K562 (cell line): Measurements from ENCODE around the gene ZCWPW1. TPM values are rescaled to one million over a fixed set of nuclear protein-coding genes. Genes with fewer than 3 reads are reported as not detected.

Experiments used
- ATAC-seq: fragments of 200-7000 bp; cut with Tn5 transposase; 3 replicates; pipeline ENCODE4 v1.9.1; 2020; ENCODE audit warnings: moderate library complexity
- BruUV-seq: library from RNA; stranded (reverse); fragments of 400-500 nt; replicated peaks from 2 replicates; lab custom pipeline; 2021; lab: Mats Ljungman, UMichigan
- CTCF ChIA-PET: fragments of 300-600 bp; formaldehyde crosslinking; extraction: SDS; loops from one replicate; lab custom pipeline; 2021; ENCODE audit warnings: low intra/inter-chr PET ratio; lab: Yijun Ruan, JAX
- POLR2A ChIA-PET: fragments of 300-600, 350-650 bp; sonication (Branson Sonifier 250); formaldehyde crosslinking; extraction: SDS; loops from one replicate; lab custom pipeline; 2021; ENCODE audit warnings: antibody characterized with exemption, inconsistent platforms; lab: Yijun Ruan, JAX
- DNase-seq, 4 experiments: peaks; one replicate each; pipeline versions ENCODE4 v3.0.0 to v3.0.0-alpha.2; 2011 to 2018; ENCODE audit warnings: low spot score in 3 of 4, mixed read lengths in 3 of 4; ENCODE audit errors: extremely low read depth in 1 of 4
- FAIRE-seq: peaks from 2 replicates; lab custom pipeline; 2011; peaks lifted over from hg19 to GRCh38; lab: Jason Lieb, UNC
- H2AFZ ChIP-seq: 2 replicates; pipeline ENCODE4 v1.6.0; 2011; ENCODE audit warnings: low read depth, low read length, control low read depth, inconsistent platforms
- H3K27ac ChIP-seq: fragments of 200-600 bp; 3 replicates; pipeline ENCODE4 v1.8.0; 2011; ENCODE audit warnings: low read depth, mild to moderate bottlenecking, control low read depth, inconsistent platforms, low read length, moderate library complexity, mixed read lengths; ENCODE audit errors: extremely low read depth
- H3K27me3 ChIP-seq, 2 experiments: fragments of 300-600 bp in 1 of 2; 2 replicates in 1 of 2; 3 replicates in 1 of 2; pipeline versions ENCODE4 v1.6.0 to v1.8.0; 2011; ENCODE audit warnings: inconsistent platforms in 2 of 2, low read length in 2 of 2, mild to moderate bottlenecking in 1 of 2, mixed read lengths in 1 of 2, moderate library complexity in 1 of 2; ENCODE audit not compliant: control insufficient read depth in 2 of 2, insufficient read depth in 2 of 2
- H3K36me3 ChIP-seq: fragments of 300-600 bp; 3 replicates; pipeline ENCODE4 v1.8.0; 2011; ENCODE audit warnings: mild to moderate bottlenecking, low read length, inconsistent platforms; ENCODE audit not compliant: control insufficient read depth, insufficient read depth
- H3K4me1 ChIP-seq, 2 experiments: fragments of 200-600 bp in 1 of 2; replicated peaks in 1 of 2; 2 replicates in 1 of 2; 3 replicates in 1 of 2; pipeline versions ENCODE4 v1.5.1 to v1.8.0; 2011; ENCODE audit warnings: inconsistent platforms in 2 of 2, low read length in 2 of 2, mild to moderate bottlenecking in 1 of 2, mixed read lengths in 1 of 2, moderate library complexity in 1 of 2; ENCODE audit not compliant: control insufficient read depth in 2 of 2, insufficient read depth in 2 of 2
- H3K4me2 ChIP-seq: 2 replicates; pipeline ENCODE4 v1.6.1; 2011; ENCODE audit warnings: low read length, control low read depth, inconsistent platforms, mixed read lengths; ENCODE audit not compliant: insufficient read depth
- H3K4me3 ChIP-seq: fragments of 200-600 bp; sonication (generic), shearing (Covaris generic); 2 replicates; pipeline ENCODE4 v1.5.1; 2016; ENCODE audit warnings: control low read depth, inconsistent platforms
- H3K79me2 ChIP-seq: fragments of 200-600 bp; 3 replicates; pipeline ENCODE4 v1.8.0; 2011; ENCODE audit warnings: low read length, inconsistent platforms; ENCODE audit not compliant: control insufficient read depth, insufficient read depth
- H3K9ac ChIP-seq, 2 experiments: 2 replicates each; pipeline versions ENCODE4 v1.6.0 to v1.6.1; 2011; ENCODE audit warnings: low read depth in 2 of 2, low read length in 2 of 2, control low read depth in 1 of 2, inconsistent platforms in 1 of 2, mild to moderate bottlenecking in 1 of 2, mixed read lengths in 1 of 2; ENCODE audit not compliant: insufficient read depth in 1 of 2
- H3K9me1 ChIP-seq: one replicate; pipeline ENCODE4 v1.6.0; 2011; ENCODE audit warnings: inconsistent platforms, mild to moderate bottlenecking, low read length, moderate library complexity; ENCODE audit not compliant: control insufficient read depth, insufficient read depth
- H3K9me3 ChIP-seq: replicated peaks from 2 replicates; pipeline ENCODE4 v1.5.1; 2011; ENCODE audit warnings: low read depth, low read length, inconsistent platforms; ENCODE audit not compliant: control insufficient read depth, insufficient read depth
- H4K20me1 ChIP-seq: replicated peaks from 2 replicates; pipeline ENCODE4 v1.6.1; 2011; ENCODE audit warnings: low read length, inconsistent platforms, mixed read lengths; ENCODE audit not compliant: control insufficient read depth, insufficient read depth
- CHAMP1 ChIP-seq: fragments of 450-650 bp; IDR thresholded peaks from 2 replicates; pipeline ENCODE4 v1.6.1; 2016; ENCODE audit warnings: mild to moderate bottlenecking
- RBM39 ChIP-seq: fragments of 200-400 bp; formaldehyde crosslinking; optimal IDR thresholded peaks from 2 replicates; pipeline ENCODE3; 2018; ENCODE audit warnings: low read depth, low read length
- TCFL5 ChIP-seq: fragments of 250-450 bp; sonication (Bioruptor Pico); conservative IDR thresholded peaks from 2 replicates; pipeline ENCODE4 v1.6.1; 2021; ENCODE audit warnings: mild to moderate bottlenecking, moderate library complexity, matching md5 sums
- ZNF253 ChIP-seq: fragments of 250-450 bp; sonication (Bioruptor Pico); conservative IDR thresholded peaks from 2 replicates; pipeline ENCODE4 v1.6.1; 2021; ENCODE audit warnings: mild to moderate bottlenecking
- WGBS: fragments of 100-300 bp; shearing (Covaris generic); methylation state at CpG from one replicate; pipeline ENCODE4 v1.1.6; 2016; ENCODE audit warnings: low coverage, mixed read lengths; ENCODE audit not compliant: insufficient coverage; ENCODE audit errors: missing lambda C conversion rate; 5-methylcytosine and 5-hydroxymethylcytosine counted together
- in situ Hi-C: fragments of 300-500 bp; cut with MboI; formaldehyde crosslinking; loops from 4 replicates; pipeline ENCODE4 v1.15.0; 2018; ENCODE audit warnings: inconsistent platforms, mixed read lengths
- intact Hi-C: fragments of 100-400 bp; cut with micrococcal nuclease; formaldehyde crosslinking; loops from 2 replicates; pipeline ENCODE4 v1.14.2; 2022
- polyA plus RNA-seq, 8 experiments: library from polyadenylated mRNA; depleted of rRNA in 4 of 8; stranded (reverse) in 5 of 8; unstranded in 3 of 8; fragments of >200 nt; fragmentation: Nextera tagmentation in 2 of 8; fragmentation: Illumina TruSeq in 1 of 8; extraction: Ambion mirVana in 2 of 8; extraction: Trizol in 1 of 8; gene quantifications; 2 replicates each; pipeline versions ENCODE4 v1.2.1 to v1.2.3, GENCODE V29; 2011 to 2014; ENCODE audit warnings: inconsistent platforms in 1 of 8, missing spikeins in 1 of 8
- total RNA-seq, 7 experiments: library from RNA; depleted of rRNA in 6 of 7; stranded (reverse); fragments of >200 nt in 6 of 7; fragmentation: Illumina TruSeq in 2 of 7; extraction: Trizol in 2 of 7; gene quantifications; 2 replicates each; pipeline versions ENCODE4 v1.2.1 to v1.2.3, GENCODE V29; 2011 to 2021; ENCODE audit warnings: low replicate concordance in 1 of 7
- TF ChIP-seq, protein P1 (sequence below): sonication (generic); formaldehyde crosslinking; IDR thresholded peaks from 2 replicates; pipeline ENCODE4 v1.8.0; 2023; ENCODE audit warnings: missing genetic modification reagents, mild to moderate bottlenecking, borderline replicate concordance

The ZCWPW1 gene
- total and polyA plus RNA-seq, 9 of the 15 experiments (the other 6 are each of a cell fraction or from before 2014, with no cell fraction given): 0.18 to 1.7 (median 1.2) TPM

- TF ChIP-seq, protein P1, sequence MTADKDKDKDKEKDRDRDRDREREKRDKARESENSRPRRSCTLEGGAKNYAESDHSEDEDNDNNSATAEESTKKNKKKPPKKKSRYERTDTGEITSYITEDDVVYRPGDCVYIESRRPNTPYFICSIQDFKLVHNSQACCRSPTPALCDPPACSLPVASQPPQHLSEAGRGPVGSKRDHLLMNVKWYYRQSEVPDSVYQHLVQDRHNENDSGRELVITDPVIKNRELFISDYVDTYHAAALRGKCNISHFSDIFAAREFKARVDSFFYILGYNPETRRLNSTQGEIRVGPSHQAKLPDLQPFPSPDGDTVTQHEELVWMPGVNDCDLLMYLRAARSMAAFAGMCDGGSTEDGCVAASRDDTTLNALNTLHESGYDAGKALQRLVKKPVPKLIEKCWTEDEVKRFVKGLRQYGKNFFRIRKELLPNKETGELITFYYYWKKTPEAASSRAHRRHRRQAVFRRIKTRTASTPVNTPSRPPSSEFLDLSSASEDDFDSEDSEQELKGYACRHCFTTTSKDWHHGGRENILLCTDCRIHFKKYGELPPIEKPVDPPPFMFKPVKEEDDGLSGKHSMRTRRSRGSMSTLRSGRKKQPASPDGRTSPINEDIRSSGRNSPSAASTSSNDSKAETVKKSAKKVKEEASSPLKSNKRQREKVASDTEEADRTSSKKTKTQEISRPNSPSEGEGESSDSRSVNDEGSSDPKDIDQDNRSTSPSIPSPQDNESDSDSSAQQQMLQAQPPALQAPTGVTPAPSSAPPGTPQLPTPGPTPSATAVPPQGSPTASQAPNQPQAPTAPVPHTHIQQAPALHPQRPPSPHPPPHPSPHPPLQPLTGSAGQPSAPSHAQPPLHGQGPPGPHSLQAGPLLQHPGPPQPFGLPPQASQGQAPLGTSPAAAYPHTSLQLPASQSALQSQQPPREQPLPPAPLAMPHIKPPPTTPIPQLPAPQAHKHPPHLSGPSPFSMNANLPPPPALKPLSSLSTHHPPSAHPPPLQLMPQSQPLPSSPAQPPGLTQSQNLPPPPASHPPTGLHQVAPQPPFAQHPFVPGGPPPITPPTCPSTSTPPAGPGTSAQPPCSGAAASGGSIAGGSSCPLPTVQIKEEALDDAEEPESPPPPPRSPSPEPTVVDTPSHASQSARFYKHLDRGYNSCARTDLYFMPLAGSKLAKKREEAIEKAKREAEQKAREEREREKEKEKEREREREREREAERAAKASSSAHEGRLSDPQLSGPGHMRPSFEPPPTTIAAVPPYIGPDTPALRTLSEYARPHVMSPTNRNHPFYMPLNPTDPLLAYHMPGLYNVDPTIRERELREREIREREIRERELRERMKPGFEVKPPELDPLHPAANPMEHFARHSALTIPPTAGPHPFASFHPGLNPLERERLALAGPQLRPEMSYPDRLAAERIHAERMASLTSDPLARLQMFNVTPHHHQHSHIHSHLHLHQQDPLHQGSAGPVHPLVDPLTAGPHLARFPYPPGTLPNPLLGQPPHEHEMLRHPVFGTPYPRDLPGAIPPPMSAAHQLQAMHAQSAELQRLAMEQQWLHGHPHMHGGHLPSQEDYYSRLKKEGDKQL: no peak
- no peak for TF ChIP-seq ZNF253 (CRISPR knock-in tag)
These were observed 43.8 kb upstream of the ZCWPW1 start (continued) for GRCh38 chr7:100472121-100472851.

- no peak for FAIRE-seq
- no peak overlapping the region for H2AFZ ChIP-seq
- no peaks in the 10 kb centered on the region for H3K27me3 ChIP-seq
- no peak overlapping the region for H3K4me2 ChIP-seq
- 33% methylated on average over 1 of the region's 4 CpGs for WGBS
- in situ Hi-C loops (loop anchor here (25.0 kb wide), 1 partner anchor 91 kb away; the partner anchor contains the start of gene SAP25), intact Hi-C loops (loop anchor here (2.0 kb wide), 1 partner anchor 254 kb away; no protein-coding TSS in a partner anchor)
- BruUV-seq: no TSS peak
- DNase-seq: peak in 1 of 4 experiments; percentile 25
- H3K9ac ChIP-seq: peak overlapping the region in 1 of 2 experiments; percentile 40; a peak in 1 of 4 replicates
- H3K9me3 ChIP-seq: no peaks in the 10 kb centered on the region
- peaks cover 28 to 63% of the 10 kb centered on the region in 2 experiments for H3K4me1 ChIP-seq
- H3K27ac ChIP-seq: no peak overlapping the region
- ChIA-PET POLR2A (interaction anchor here (0.6 kb wide), 1 partner anchor 108 kb away, joined by 3 read pairs; no protein-coding TSS in a partner anchor), CTCF (interaction anchor here (1.7 to 2.2 kb wide), 2 partner anchors 9 to 254 kb away, joined by 5 to 7 read pairs; partner anchors contain the start of gene TSC22D4)
- ATAC-seq: no peak
- no peak overlapping the region for H3K4me3 ChIP-seq
- peaks cover 78% of the 10 kb centered on the region for H3K36me3 ChIP-seq
- peaks cover 29% of the 10 kb centered on the region for H3K79me2 ChIP-seq
- peaks cover 14% of the 10 kb centered on the region for H4K20me1 ChIP-seq
- H3K9me1 ChIP-seq: peaks cover 6% of the 10 kb centered on the region
- TF ChIP-seq CHAMP1 (no peak), RBM39 (no peak), TCFL5 (CRISPR knock-in tag) (no peak)
These were observed 42.5 kb upstream of the ZCWPW1 start for GRCh38 chr7:100471021-100471420.
